Testis (tissue), 2 donors: Measurements from ENCODE around the gene SLC39A13.

Experiments used
- POLR2A ChIP-seq: fragments of 450-650 bp; IDR thresholded peaks from one replicate; pipeline ENCODE4 v1.6.1; 2017; ENCODE audit warnings: antibody characterized with exemption, mild to moderate bottlenecking, moderate library complexity
- TF ChIP-seq, protein P1 (sequence below), 3 experiments: fragments of 450-650 bp in 2 of 3; fragments of 200-600 bp in 1 of 3; sonication (generic) in 1 of 3; IDR thresholded peaks; one replicate each; pipeline ENCODE4 v1.5.1; 2016 to 2019; ENCODE audit warnings: antibody characterized with exemption in 3 of 3, mild to moderate bottlenecking in 2 of 3, moderate library complexity in 1 of 3

DNA sequence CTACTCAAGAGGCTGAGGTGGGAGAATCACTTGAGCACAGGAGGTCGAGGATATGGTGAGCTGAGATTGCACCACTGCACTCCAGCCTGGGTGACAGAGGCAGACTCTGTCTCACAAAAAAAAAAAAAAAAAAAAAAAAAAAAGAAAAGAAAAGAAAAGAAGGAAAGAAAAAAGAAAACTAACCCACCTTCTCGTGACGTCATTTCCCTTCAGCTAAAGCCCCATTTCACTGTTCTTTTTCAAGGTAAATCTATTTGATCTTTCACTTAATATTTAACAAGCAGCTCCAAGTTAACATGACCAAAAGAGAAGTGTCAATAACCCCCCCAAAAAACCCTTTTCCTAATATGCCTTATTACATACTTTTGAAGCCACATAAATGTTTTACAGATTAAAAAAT lies 35.4 kb downstream of the SLC39A13 start:
- TF ChIP-seq, protein P1, sequence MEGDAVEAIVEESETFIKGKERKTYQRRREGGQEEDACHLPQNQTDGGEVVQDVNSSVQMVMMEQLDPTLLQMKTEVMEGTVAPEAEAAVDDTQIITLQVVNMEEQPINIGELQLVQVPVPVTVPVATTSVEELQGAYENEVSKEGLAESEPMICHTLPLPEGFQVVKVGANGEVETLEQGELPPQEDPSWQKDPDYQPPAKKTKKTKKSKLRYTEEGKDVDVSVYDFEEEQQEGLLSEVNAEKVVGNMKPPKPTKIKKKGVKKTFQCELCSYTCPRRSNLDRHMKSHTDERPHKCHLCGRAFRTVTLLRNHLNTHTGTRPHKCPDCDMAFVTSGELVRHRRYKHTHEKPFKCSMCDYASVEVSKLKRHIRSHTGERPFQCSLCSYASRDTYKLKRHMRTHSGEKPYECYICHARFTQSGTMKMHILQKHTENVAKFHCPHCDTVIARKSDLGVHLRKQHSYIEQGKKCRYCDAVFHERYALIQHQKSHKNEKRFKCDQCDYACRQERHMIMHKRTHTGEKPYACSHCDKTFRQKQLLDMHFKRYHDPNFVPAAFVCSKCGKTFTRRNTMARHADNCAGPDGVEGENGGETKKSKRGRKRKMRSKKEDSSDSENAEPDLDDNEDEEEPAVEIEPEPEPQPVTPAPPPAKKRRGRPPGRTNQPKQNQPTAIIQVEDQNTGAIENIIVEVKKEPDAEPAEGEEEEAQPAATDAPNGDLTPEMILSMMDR (IDR thresholded peaks at IDR 0.05) = no peak
- TF ChIP-seq POLR2A = no peak
